ENCODE measurements around the gene CST4.
"Not testable (repeated sequence)": the region's sequence is repeated elsewhere in the genome, so short reads cannot be mapped to it uniquely, and the experiment has no call there.

DNA sequence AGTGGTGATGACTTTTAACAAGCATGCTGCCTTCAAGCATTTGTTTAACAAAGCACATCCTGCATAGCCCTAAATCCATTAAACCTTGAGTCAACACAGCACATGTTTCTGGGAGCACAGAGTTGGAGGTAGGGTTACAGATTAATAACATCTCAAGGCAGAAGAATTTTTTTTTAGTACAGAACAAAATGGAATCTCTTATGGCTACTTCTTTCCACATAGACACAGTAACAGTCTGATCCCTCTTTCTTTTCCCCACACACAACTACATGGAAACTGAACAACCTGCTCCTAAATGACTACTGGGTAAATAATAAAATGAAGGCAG is 6.2 kb upstream of the CST4 start:
- TF ChIP-seq CREB1 (CRISPR knock-in tag; IDR thresholded peaks at IDR 0.05; ENCODE audit: low read depth); EZH2phosphoT487 (IDR thresholded peaks at IDR 0.05; ENCODE audit: unreplicated experiment); EZH2 (IDR thresholded peaks at IDR 0.05; ENCODE audit: low read depth, unreplicated experiment); JUNB (IDR thresholded peaks at IDR 0.05; ENCODE audit: unreplicated experiment): not testable (repeated sequence)
- TF ChIP-seq, protein P1, sequence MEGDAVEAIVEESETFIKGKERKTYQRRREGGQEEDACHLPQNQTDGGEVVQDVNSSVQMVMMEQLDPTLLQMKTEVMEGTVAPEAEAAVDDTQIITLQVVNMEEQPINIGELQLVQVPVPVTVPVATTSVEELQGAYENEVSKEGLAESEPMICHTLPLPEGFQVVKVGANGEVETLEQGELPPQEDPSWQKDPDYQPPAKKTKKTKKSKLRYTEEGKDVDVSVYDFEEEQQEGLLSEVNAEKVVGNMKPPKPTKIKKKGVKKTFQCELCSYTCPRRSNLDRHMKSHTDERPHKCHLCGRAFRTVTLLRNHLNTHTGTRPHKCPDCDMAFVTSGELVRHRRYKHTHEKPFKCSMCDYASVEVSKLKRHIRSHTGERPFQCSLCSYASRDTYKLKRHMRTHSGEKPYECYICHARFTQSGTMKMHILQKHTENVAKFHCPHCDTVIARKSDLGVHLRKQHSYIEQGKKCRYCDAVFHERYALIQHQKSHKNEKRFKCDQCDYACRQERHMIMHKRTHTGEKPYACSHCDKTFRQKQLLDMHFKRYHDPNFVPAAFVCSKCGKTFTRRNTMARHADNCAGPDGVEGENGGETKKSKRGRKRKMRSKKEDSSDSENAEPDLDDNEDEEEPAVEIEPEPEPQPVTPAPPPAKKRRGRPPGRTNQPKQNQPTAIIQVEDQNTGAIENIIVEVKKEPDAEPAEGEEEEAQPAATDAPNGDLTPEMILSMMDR (conservative IDR thresholded peaks at IDR 0.05; ENCODE audit: low read depth in 2 of 2): not testable (repeated sequence)

Measured in GM23338 (cell line).